Measurements from ENCODE around the gene CLDN4.
"Not testable (repeated sequence)": the region's sequence is repeated elsewhere in the genome, so short reads cannot be mapped to it uniquely, and the experiment has no call there.

The CLDN4 gene

GRCh38 chr7:73830681-73831583 is at the start of gene CLDN4:
Gene CLDN4 (plus strand): TSS chr7:73830996. CDS start chr7:73831202, 206 bp downstream.
- DNase-seq (ENCODE audit: extremely low read depth in 1 of 2, low read depth in 1 of 2), result no peak

GRCh38 chr7:73786588-73786987 is 44.2 kb upstream of the CLDN4 start:
- no peak for DNase-seq (ENCODE audit: extremely low read depth in 1 of 2, low read depth in 1 of 2)

GRCh38 chr7:73787786-73788048 is 43.1 kb upstream of the CLDN4 start:
- DNase-seq (ENCODE audit: extremely low read depth in 1 of 2, low read depth in 1 of 2), result not testable (repeated sequence)

- no peak for DNase-seq (ENCODE audit: extremely low read depth in 1 of 2, low read depth in 1 of 2)
Measured at GRCh38 chr7:73789051-73789450, 41.7 kb upstream of the CLDN4 start.

- not testable (repeated sequence) for DNase-seq (ENCODE audit: extremely low read depth in 1 of 2, low read depth in 1 of 2)
Measured at GRCh38 chr7:73791170-73791690, 39.6 kb upstream of the CLDN4 start.

GRCh38 chr7:73795188-73795587 is 35.6 kb upstream of the CLDN4 start:
- not testable (repeated sequence) for DNase-seq (ENCODE audit: extremely low read depth in 1 of 2, low read depth in 1 of 2)

- DNase-seq (ENCODE audit: extremely low read depth in 1 of 2, low read depth in 1 of 2), result not testable (repeated sequence)
Measured at GRCh38 chr7:73796656-73797055, 34.1 kb upstream of the CLDN4 start.

- DNase-seq (ENCODE audit: extremely low read depth in 1 of 2, low read depth in 1 of 2), result not testable (repeated sequence)
Measured at GRCh38 chr7:73797176-73797575, 33.6 kb upstream of the CLDN4 start.

- no peak for DNase-seq (ENCODE audit: extremely low read depth in 1 of 2, low read depth in 1 of 2)
Measured at GRCh38 chr7:73799282-73800141, 31.3 kb upstream of the CLDN4 start.

- DNase-seq (ENCODE audit: extremely low read depth in 1 of 2, low read depth in 1 of 2), result no peak
Measured at GRCh38 chr7:73801577-73801976, 29.2 kb upstream of the CLDN4 start.

GRCh38 chr7:73802459-73802858 is 28.3 kb upstream of the CLDN4 start:
- no peak for DNase-seq (ENCODE audit: extremely low read depth in 1 of 2, low read depth in 1 of 2)

- DNase-seq (ENCODE audit: extremely low read depth in 1 of 2, low read depth in 1 of 2), result no peak
Measured at GRCh38 chr7:73809467-73809951, 21.3 kb upstream of the CLDN4 start.

- DNase-seq (ENCODE audit: extremely low read depth in 1 of 2, low read depth in 1 of 2), result no peak
Measured at GRCh38 chr7:73810998-73811360, 19.8 kb upstream of the CLDN4 start.

GRCh38 chr7:73811760-73812168 is 19.0 kb upstream of the CLDN4 start:
- DNase-seq (ENCODE audit: extremely low read depth in 1 of 2, low read depth in 1 of 2), result peak; percentile 19 to 46

- DNase-seq (ENCODE audit: extremely low read depth in 1 of 2, low read depth in 1 of 2), result no peak
Measured at GRCh38 chr7:73812996-73813395, 17.8 kb upstream of the CLDN4 start.

- DNase-seq (ENCODE audit: extremely low read depth in 1 of 2, low read depth in 1 of 2), result no peak
Measured at GRCh38 chr7:73815436-73815835, 15.4 kb upstream of the CLDN4 start.

GRCh38 chr7:73817121-73817520 is 13.7 kb upstream of the CLDN4 start:
- no peak for DNase-seq (ENCODE audit: extremely low read depth in 1 of 2, low read depth in 1 of 2)

GRCh38 chr7:73820013-73820412 is 10.8 kb upstream of the CLDN4 start:
- DNase-seq (ENCODE audit: extremely low read depth in 1 of 2, low read depth in 1 of 2), result no peak

GRCh38 chr7:73821597-73822285 is 9.1 kb upstream of the CLDN4 start:
- DNase-seq (ENCODE audit: extremely low read depth in 1 of 2, low read depth in 1 of 2), result not testable (repeated sequence)

GRCh38 chr7:73822319-73823173 is 8.2 kb upstream of the CLDN4 start:
- no peak for DNase-seq (ENCODE audit: extremely low read depth in 1 of 2, low read depth in 1 of 2)
